Measurements from ENCODE around the gene SYT9. TPM values are rescaled to one million over a fixed set of nuclear protein-coding genes. Genes with fewer than 3 reads are reported as not detected.

The SYT9 gene
- total and polyA plus RNA-seq, 2 of the 8 experiments (the other 6 are each of a cell fraction or from before 2014, with no cell fraction given) = 1.5 to 2.9 TPM

DNA sequence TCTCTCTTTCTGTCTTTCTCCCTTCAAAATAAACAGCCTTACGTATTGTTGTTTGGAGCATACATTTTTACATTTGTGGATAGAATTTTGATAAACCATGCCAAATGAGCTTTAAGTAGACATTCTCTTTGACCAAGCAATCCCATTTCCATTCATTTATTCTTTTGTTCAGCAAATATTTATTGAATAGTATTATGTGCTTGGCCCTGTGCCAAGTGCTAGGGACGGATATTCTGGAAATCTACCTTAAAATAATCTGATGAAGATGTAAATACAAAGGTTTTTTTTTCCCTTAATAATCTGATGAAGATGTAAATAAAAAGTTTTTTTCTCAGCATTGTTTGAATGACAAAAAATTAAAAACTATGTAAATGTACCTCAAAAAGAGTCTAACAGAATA, 235.7 kb downstream of the SYT9 start:
- H4K20me1 ChIP-seq (replicated peaks in 1 of 2; ENCODE audit: control insufficient read depth in 1 of 2, insufficient read depth in 2 of 2, low read length in 2 of 2) = no peaks in the 10 kb centered on the region
- POLR2A ChIA-PET (ENCODE audit: partially characterized antibody) = no interaction called here
- H3K79me1 ChIP-seq (ENCODE audit: low read depth, low read length) = no peaks in the 10 kb centered on the region
- no peaks in the 10 kb centered on the region for H3K79me2 ChIP-seq (ENCODE audit: control insufficient read depth in 1 of 2, insufficient read depth in 2 of 2, low read length in 2 of 2)
- no peak overlapping the region for H2BK5ac ChIP-seq (ENCODE audit: low read depth, low read length)
- H2BK120ac ChIP-seq (replicated peaks; ENCODE audit: low read depth, low read length) = no peak overlapping the region
- H2AK5ac ChIP-seq (ENCODE audit: low read depth, low read length) = no peak overlapping the region
- no peak overlapping the region for H3K4me3 ChIP-seq (ENCODE audit: extremely low read depth in 1 of 4, insufficient read depth in 2 of 4, low read depth in 3 of 4, low read length in 4 of 4)
- H4K91ac ChIP-seq (replicated peaks; ENCODE audit: insufficient read length, low read length) = no peak overlapping the region
- H3K4ac ChIP-seq (replicated peaks; ENCODE audit: insufficient read length, low read depth, low read length) = no peak overlapping the region
- H2BK15ac ChIP-seq (ENCODE audit: low read length) = no peak overlapping the region
- H3K4me2 ChIP-seq (ENCODE audit: insufficient read depth in 1 of 2, low read depth in 2 of 2, low read length in 2 of 2) = no peak overlapping the region
- no peak overlapping the region for H3K14ac ChIP-seq (ENCODE audit: insufficient read length)
- H2BK20ac ChIP-seq (ENCODE audit: low read length) = no peak overlapping the region
- FAIRE-seq = no peak
- peaks cover 0 to 8% (median 2%) of the 10 kb centered on the region in 4 experiments; a peak in 4 of 7 replicates for H3K4me1 ChIP-seq (replicated peaks in 1 of 4; ENCODE audit: control insufficient read depth in 3 of 4, insufficient read depth in 4 of 4, low read length in 3 of 4)
- no peak overlapping the region for H4K8ac ChIP-seq (ENCODE audit: extremely low read depth, insufficient read depth, low read length)
- no peak overlapping the region for H2AFZ ChIP-seq (ENCODE audit: low read length)
- H3K23ac ChIP-seq (ENCODE audit: insufficient read length) = no peak overlapping the region
- no peak overlapping the region for H3K18ac ChIP-seq (ENCODE audit: extremely low read depth, low read length)
- no peak overlapping the region for H4K5ac ChIP-seq (ENCODE audit: insufficient read length, low read depth, low read length)
- no peak overlapping the region for H3K27ac ChIP-seq (ENCODE audit: low read depth, low read length)
- H3K56ac ChIP-seq (replicated peaks; ENCODE audit: insufficient read length, low read depth, low read length) = no peak overlapping the region
- 63% methylated on average over 2 of the region's 2 CpGs; no CpG with 5 or more reads in 1 of the 2 experiments for whole genome bisulfite sequencing, 2 experiments (ENCODE audit: extremely low coverage in 1 of 2, insufficient coverage in 1 of 2, insufficient read length in 1 of 2, insufficient replicate concordance in 2 of 2, low coverage in 1 of 2, low lambda C conversion rate in 2 of 2, missing lambda C conversion rate in 1 of 2)
- no peaks in the 10 kb centered on the region for H3K23me2 ChIP-seq (ENCODE audit: low read depth, low read length)
- H2BK12ac ChIP-seq (ENCODE audit: low read depth, low read length) = no peak overlapping the region
- H3K9me3 ChIP-seq (ENCODE audit: insufficient read depth in 2 of 2, low read depth in 1 of 2, low read length in 1 of 2) = no peaks in the 10 kb centered on the region
- H3K27me3 ChIP-seq (replicated peaks in 1 of 4; ENCODE audit: control insufficient read depth in 3 of 4, extremely low read depth in 1 of 4, insufficient read depth in 3 of 4, low read length in 3 of 4) = no peaks in the 10 kb centered on the region
- CTCF ChIA-PET (ENCODE audit: partially characterized antibody) = interaction anchor here (0.9 kb wide), 1 partner anchor 207 kb away, joined by 3 read pairs; no protein-coding TSS in a partner anchor
- H3K9ac ChIP-seq (replicated peaks in 1 of 4; ENCODE audit: extremely low read depth in 1 of 4, low read depth in 3 of 4, low read length in 3 of 4) = no peak overlapping the region
- no peak for DNase-seq (ENCODE audit: low read depth in 1 of 2, low spot score in 2 of 2)
- H3K36me3 ChIP-seq (ENCODE audit: control insufficient read depth in 2 of 4, insufficient read depth in 4 of 4, low read length in 3 of 4) = no peaks in the 10 kb centered on the region
- TF ChIP-seq JUND (IDR thresholded peaks at IDR 0.05; ENCODE audit: low read length) = no peak
- no peak for TF ChIP-seq POLR2AphosphoS5 (IDR thresholded peaks at IDR 0.05; ENCODE audit: low read depth, low read length)
- no peak for TF ChIP-seq TEAD4 (IDR thresholded peaks at IDR 0.05; ENCODE audit: low read depth, low read length)
- TF ChIP-seq CBX5 (IDR thresholded peaks at IDR 0.05; ENCODE audit: low read depth, low read length) = no peak
- TF ChIP-seq RFX5 (IDR thresholded peaks at IDR 0.05; ENCODE audit: borderline replicate concordance, low read depth, low read length) = no peak

Measured in H1 (cell line).